ENCODE results near the gene ST3GAL4. TPM values are rescaled to one million over a fixed set of nuclear protein-coding genes. Genes with fewer than 3 reads are reported as not detected.

The ST3GAL4 gene
- total and polyA plus RNA-seq, 2 of the 8 experiments (the other 6 are each of a cell fraction or from before 2014, with no cell fraction given) = 15.6 to 20.0 TPM

GRCh38 chr11:126332221-126332711 is 23.2 kb upstream of the ST3GAL4 start (continued):
- TF ChIP-seq, protein P1, sequence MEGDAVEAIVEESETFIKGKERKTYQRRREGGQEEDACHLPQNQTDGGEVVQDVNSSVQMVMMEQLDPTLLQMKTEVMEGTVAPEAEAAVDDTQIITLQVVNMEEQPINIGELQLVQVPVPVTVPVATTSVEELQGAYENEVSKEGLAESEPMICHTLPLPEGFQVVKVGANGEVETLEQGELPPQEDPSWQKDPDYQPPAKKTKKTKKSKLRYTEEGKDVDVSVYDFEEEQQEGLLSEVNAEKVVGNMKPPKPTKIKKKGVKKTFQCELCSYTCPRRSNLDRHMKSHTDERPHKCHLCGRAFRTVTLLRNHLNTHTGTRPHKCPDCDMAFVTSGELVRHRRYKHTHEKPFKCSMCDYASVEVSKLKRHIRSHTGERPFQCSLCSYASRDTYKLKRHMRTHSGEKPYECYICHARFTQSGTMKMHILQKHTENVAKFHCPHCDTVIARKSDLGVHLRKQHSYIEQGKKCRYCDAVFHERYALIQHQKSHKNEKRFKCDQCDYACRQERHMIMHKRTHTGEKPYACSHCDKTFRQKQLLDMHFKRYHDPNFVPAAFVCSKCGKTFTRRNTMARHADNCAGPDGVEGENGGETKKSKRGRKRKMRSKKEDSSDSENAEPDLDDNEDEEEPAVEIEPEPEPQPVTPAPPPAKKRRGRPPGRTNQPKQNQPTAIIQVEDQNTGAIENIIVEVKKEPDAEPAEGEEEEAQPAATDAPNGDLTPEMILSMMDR (IDR thresholded peaks at IDR 0.05; ENCODE audit: control extremely low read depth in 1 of 3, insufficient read depth in 1 of 3, low read depth in 1 of 3, low read length in 3 of 3) = no peak
- TF ChIP-seq ASH2L (IDR thresholded peaks at IDR 0.05; ENCODE audit: low read length) = no peak
- no peak for TF ChIP-seq MAFK (IDR thresholded peaks at IDR 0.05; ENCODE audit: low read depth, low read length)
- no peak for TF ChIP-seq SIN3A (conservative IDR thresholded peaks at IDR 0.05 in 1 of 2, IDR thresholded peaks at IDR 0.05 in 1 of 2; ENCODE audit: low read depth in 1 of 2, low read length in 2 of 2)
- no peak for TF ChIP-seq ATF2 (IDR thresholded peaks at IDR 0.05; ENCODE audit: low read length)
